ENCODE measurements around the gene GSK3A. TPM values are rescaled to one million over a fixed set of nuclear protein-coding genes. Genes with fewer than 3 reads are reported as not detected.

The GSK3A gene
- total and polyA plus RNA-seq, 9 of the 15 experiments (the other 6 are each of a cell fraction or from before 2014, with no cell fraction given) = 0.62 to 90.7 (median 33.3) TPM

DNA sequence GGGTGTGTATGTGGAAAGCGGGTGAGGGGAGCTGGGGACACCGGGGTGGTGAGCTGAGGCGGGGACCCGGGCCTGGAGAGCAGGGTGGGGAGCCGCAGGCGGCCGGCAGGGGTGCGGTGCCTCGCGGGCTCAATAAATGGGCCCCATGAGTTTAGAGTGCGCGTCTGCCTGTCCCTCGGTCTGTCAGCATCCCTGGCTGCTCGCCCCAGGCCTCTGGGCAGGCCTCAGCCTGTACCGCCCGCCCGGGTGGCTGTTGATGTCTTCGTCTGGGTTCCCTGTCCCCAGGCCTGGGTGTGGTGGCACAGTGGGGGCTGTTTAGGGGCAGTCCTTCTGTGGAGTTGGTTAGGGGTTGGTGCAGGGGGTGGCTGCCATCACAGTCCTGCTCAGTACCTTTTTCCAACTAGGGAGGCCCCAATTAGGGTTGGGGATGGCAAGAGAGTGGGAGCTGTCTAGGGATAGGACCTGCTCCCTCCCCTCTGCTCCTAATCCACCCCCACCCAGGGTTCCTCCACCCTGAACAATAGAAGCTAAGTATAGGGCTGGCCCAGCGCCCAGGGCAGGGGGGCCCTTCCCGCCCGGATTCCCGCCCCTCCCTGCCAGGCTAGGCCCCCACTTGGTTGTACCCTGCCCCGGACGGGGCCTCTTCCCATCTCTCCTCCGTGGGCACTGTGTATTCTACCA lies 38.9 kb upstream of the GSK3A start (continued):
- TF ChIP-seq, protein P1, sequence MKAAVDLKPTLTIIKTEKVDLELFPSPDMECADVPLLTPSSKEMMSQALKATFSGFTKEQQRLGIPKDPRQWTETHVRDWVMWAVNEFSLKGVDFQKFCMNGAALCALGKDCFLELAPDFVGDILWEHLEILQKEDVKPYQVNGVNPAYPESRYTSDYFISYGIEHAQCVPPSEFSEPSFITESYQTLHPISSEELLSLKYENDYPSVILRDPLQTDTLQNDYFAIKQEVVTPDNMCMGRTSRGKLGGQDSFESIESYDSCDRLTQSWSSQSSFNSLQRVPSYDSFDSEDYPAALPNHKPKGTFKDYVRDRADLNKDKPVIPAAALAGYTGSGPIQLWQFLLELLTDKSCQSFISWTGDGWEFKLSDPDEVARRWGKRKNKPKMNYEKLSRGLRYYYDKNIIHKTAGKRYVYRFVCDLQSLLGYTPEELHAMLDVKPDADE (conservative IDR thresholded peaks at IDR 0.05; ENCODE audit: control insufficient read depth, low read depth, low read length) = 0 out of 2 replicates have a peak, but pooled peaks have one; percentile 16
- TF ChIP-seq SRSF7 (optimal IDR thresholded peaks at IDR 0.05; ENCODE audit: low read depth, low read length) = no peak
- TF ChIP-seq ZZZ3 (IDR thresholded peaks at IDR 0.05) = no peak
- TF ChIP-seq ZNF76 (CRISPR knock-in tag; IDR thresholded peaks at IDR 0.05; ENCODE audit: borderline replicate concordance) = no peak
- TF ChIP-seq, protein P2, sequence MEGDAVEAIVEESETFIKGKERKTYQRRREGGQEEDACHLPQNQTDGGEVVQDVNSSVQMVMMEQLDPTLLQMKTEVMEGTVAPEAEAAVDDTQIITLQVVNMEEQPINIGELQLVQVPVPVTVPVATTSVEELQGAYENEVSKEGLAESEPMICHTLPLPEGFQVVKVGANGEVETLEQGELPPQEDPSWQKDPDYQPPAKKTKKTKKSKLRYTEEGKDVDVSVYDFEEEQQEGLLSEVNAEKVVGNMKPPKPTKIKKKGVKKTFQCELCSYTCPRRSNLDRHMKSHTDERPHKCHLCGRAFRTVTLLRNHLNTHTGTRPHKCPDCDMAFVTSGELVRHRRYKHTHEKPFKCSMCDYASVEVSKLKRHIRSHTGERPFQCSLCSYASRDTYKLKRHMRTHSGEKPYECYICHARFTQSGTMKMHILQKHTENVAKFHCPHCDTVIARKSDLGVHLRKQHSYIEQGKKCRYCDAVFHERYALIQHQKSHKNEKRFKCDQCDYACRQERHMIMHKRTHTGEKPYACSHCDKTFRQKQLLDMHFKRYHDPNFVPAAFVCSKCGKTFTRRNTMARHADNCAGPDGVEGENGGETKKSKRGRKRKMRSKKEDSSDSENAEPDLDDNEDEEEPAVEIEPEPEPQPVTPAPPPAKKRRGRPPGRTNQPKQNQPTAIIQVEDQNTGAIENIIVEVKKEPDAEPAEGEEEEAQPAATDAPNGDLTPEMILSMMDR (IDR thresholded peaks at IDR 0.05 in 2 of 3, conservative IDR thresholded peaks at IDR 0.05 in 1 of 3; ENCODE audit: insufficient read depth in 2 of 3, low read depth in 1 of 3, low read length in 3 of 3) = 0 out of 6 replicates have a peak, but pooled peaks of 1 of the 3 experiments have one; percentile 4
- peak; percentile 28 for TF ChIP-seq KDM5B (IDR thresholded peaks at IDR 0.05; ENCODE audit: insufficient replicate concordance, low read depth, low read length)
- TF ChIP-seq ZNF431 (CRISPR knock-in tag; IDR thresholded peaks at IDR 0.05) = no peak
- 0 out of 2 replicates have a peak, but pooled peaks have one; percentile 15 for TF ChIP-seq MBD2 (IDR thresholded peaks at IDR 0.05; ENCODE audit: borderline replicate concordance, low read depth)
- no peak for TF ChIP-seq HDAC6 (IDR thresholded peaks at IDR 0.05; ENCODE audit: low read depth, low read length)
